Measurements from ENCODE around the gene TM7SF2.

Gene TM7SF2

GRCh38 chr11:65156926-65157325, 45.3 kb downstream of the TM7SF2 start:
- no peak for DNase-seq (ENCODE audit: low read depth in 2 of 2)

DNA sequence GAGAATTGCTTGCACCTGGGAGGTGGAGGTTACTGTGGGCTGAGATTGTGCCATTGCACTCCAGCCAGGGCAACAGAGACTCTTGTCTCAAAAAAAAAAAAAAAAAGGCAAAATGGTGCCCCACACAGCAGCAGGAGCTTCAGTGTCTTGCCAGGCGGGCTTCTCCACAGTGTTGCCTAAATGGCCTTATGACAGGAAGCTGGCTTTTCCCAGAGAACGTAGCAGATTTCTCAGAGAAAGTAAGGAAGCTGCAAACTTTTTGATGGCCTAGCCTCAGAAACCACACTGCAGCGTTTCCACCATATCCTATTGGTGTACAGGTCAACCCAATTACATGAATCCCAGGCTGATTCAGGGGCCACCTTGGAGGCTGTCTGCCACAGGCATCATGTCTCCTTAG, 45.7 kb downstream of the TM7SF2 start:
- DNase-seq (ENCODE audit: low read depth in 2 of 2), result no peak

DNA sequence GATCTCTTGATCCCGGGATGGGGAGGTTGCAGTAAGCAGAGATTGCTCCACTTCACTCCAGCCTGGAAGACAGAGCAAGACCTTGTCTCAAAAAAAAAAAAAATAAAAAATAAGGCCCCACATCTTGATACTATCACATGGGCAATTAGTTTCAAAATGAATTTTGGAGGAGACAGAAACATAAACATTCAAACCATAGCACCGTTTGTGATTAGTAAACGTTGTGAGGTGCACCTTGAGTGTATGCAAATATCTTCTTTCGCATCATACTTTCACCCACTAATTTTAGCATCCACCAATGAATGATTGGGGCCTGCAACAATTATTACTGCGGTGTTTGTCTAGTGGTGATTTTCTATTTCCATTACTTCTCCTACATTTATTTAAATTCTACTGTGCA, 47.3 kb downstream of the TM7SF2 start:
- DNase-seq (ENCODE audit: low read depth in 2 of 2), result no peak

- DNase-seq (ENCODE audit: low read depth in 2 of 2), result no peak
These were observed 49.0 kb downstream of the TM7SF2 start for GRCh38 chr11:65160643-65161042.

- DNase-seq (ENCODE audit: low read depth in 2 of 2), result no peak
These were observed 52.0 kb downstream of the TM7SF2 start for GRCh38 chr11:65163684-65164083.

Measured in stimulated activated CD4-positive, alpha-beta T cell treated with anti-CD3 and anti-CD28 coated beads, Interleukin-1b, Interleukin-23, amount 100 ng/mL, for 4 hours (primary cell).